GM11168 (cell line): ENCODE data around the gene ERCC2.

Experiments
- in situ Hi-C: fragments of 300-500 bp; cut with MboI; formaldehyde crosslinking; loops from one replicate; pipeline ENCODE4 v1.12.0; 2022; ENCODE audit warnings: low sequenced_read_pairs; ENCODE audit not compliant: unreplicated experiment

The ERCC2 gene

GRCh38 chr19:45306518-45307027, 63.8 kb downstream of the ERCC2 start:
- in situ Hi-C loops, result no loop called here

GRCh38 chr19:45306040-45306439, 64.3 kb downstream of the ERCC2 start:
- in situ Hi-C loops, result no loop called here

GRCh38 chr19:45305421-45305820, 65.0 kb downstream of the ERCC2 start:
- in situ Hi-C loops, result no loop called here

- in situ Hi-C loops, result no loop called here
Measured at GRCh38 chr19:45305007-45305406, 65.4 kb downstream of the ERCC2 start.

- in situ Hi-C loops, result no loop called here
Measured at GRCh38 chr19:45304141-45304926, 66.0 kb downstream of the ERCC2 start.

- in situ Hi-C loops, result no loop called here
Measured at GRCh38 chr19:45303269-45304060, 66.9 kb downstream of the ERCC2 start.

- in situ Hi-C loops, result no loop called here
Measured at GRCh38 chr19:45302416-45302815, 68.0 kb downstream of the ERCC2 start.
